Astrocyte of the cerebellum (primary cell): ENCODE measurements around the gene USH1C.

Source experiments
- DNase-seq: peaks from one replicate; pipeline ENCODE4 v3.0.0-alpha.2; 2011; ENCODE audit warnings: low read depth
- H3K4me3 ChIP-seq: 2 replicates; pipeline ENCODE4 v1.5.1; 2011; ENCODE audit warnings: mild to moderate bottlenecking, low read depth, low read length, moderate library complexity
- CTCF ChIP-seq: IDR thresholded peaks from 2 replicates; pipeline ENCODE4 v1.5.1; 2012; ENCODE audit warnings: low read length, low read depth, moderate library complexity, mild to moderate bottlenecking; ENCODE audit errors: missing control alignments
- in situ Hi-C: cut with HindIII; loops from 2 replicates; pipeline ENCODE4 v1.10.0; 2017; ENCODE audit warnings: low sequenced_read_pairs

The USH1C gene

GRCh38 chr11:17535488-17535887, 8.7 kb downstream of the USH1C start:
- DNase-seq: no peak
- in situ Hi-C loops: no loop called here
- TF ChIP-seq CTCF: no peak
- no peak overlapping the region for H3K4me3 ChIP-seq

- no peak for TF ChIP-seq CTCF
Observed at GRCh38 chr11:17533778-17534415, 10.3 kb downstream of the USH1C start.

GRCh38 chr11:17533341-17533740, 10.9 kb downstream of the USH1C start:
- DNase-seq: no peak
- in situ Hi-C loops: no loop called here
- H3K4me3 ChIP-seq: no peak overlapping the region
- TF ChIP-seq CTCF: no peak

More at GRCh38 chr11:17533778-17534415, 10.3 kb downstream of the USH1C start:
- H3K4me3 ChIP-seq: no peak overlapping the region
- no peak for DNase-seq
- in situ Hi-C loops: no loop called here

GRCh38 chr11:17532784-17533183, 11.4 kb downstream of the USH1C start:
- no peak for TF ChIP-seq CTCF
- no peak overlapping the region for H3K4me3 ChIP-seq
- DNase-seq: no peak
- in situ Hi-C loops: no loop called here

- in situ Hi-C loops: no loop called here
Observed at GRCh38 chr11:17531636-17532113, 12.5 kb downstream of the USH1C start.

GRCh38 chr11:17531071-17531600, 13.1 kb downstream of the USH1C start:
- no peak for DNase-seq
- TF ChIP-seq CTCF: no peak
- H3K4me3 ChIP-seq: no peak overlapping the region
- in situ Hi-C loops: no loop called here

More at GRCh38 chr11:17531636-17532113, 12.5 kb downstream of the USH1C start:
- H3K4me3 ChIP-seq: no peak overlapping the region
- no peak for DNase-seq
- no peak for TF ChIP-seq CTCF
